HEK293 (cell line): Measurements from ENCODE around the gene DACT2.

Experiments
- REST ChIP-seq: fragments of 450-650 bp; formaldehyde crosslinking; IDR thresholded peaks from 2 replicates; pipeline ENCODE4 v1.5.1; 2016; ENCODE audit warnings: missing biosample characterization, missing genetic modification characterization
- SCRT1 ChIP-seq: fragments of 450-650 bp; formaldehyde crosslinking; IDR thresholded peaks from 2 replicates; pipeline ENCODE4 v1.5.1; 2016; ENCODE audit warnings: missing biosample characterization, missing genetic modification characterization, borderline replicate concordance
- ZBTB7A ChIP-seq: fragments of 450-650 bp; formaldehyde crosslinking; IDR thresholded peaks from 2 replicates; pipeline ENCODE4 v1.5.1; 2016; ENCODE audit warnings: low read depth, missing biosample characterization, missing genetic modification characterization
- ZNF488 ChIP-seq: fragments of 450-650 bp; formaldehyde crosslinking; IDR thresholded peaks from 2 replicates; pipeline ENCODE4 v1.5.1; 2016; ENCODE audit warnings: missing biosample characterization, missing genetic modification characterization
- TF ChIP-seq, protein P1 (sequence below): fragments of 450-650 bp; formaldehyde crosslinking; IDR thresholded peaks from 2 replicates; pipeline ENCODE4 v1.5.1; 2016; ENCODE audit warnings: missing biosample characterization, missing genetic modification characterization

- TF ChIP-seq, protein P1, sequence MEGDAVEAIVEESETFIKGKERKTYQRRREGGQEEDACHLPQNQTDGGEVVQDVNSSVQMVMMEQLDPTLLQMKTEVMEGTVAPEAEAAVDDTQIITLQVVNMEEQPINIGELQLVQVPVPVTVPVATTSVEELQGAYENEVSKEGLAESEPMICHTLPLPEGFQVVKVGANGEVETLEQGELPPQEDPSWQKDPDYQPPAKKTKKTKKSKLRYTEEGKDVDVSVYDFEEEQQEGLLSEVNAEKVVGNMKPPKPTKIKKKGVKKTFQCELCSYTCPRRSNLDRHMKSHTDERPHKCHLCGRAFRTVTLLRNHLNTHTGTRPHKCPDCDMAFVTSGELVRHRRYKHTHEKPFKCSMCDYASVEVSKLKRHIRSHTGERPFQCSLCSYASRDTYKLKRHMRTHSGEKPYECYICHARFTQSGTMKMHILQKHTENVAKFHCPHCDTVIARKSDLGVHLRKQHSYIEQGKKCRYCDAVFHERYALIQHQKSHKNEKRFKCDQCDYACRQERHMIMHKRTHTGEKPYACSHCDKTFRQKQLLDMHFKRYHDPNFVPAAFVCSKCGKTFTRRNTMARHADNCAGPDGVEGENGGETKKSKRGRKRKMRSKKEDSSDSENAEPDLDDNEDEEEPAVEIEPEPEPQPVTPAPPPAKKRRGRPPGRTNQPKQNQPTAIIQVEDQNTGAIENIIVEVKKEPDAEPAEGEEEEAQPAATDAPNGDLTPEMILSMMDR (tag by site-specific recombination): no peak
- TF ChIP-seq ZNF488 (no peak), ZBTB7A (tag by site-specific recombination) (no peak), SCRT1 (no peak), REST (tag by site-specific recombination) (peak; percentile 57; the same call in 1 of the 2 replicates)
Measured at GRCh38 chr6:168273441-168274036, 46.0 kb downstream of the DACT2 start.
